Subcutaneous abdominal adipose tissue (tissue), 5 donors: Measurements from ENCODE around the gene PLCXD3.

Experiments
- H3K27ac ChIP-seq: one replicate; pipeline ENCODE4 v1.7.0; 2013; ENCODE audit warnings: low read depth, mild to moderate bottlenecking, inconsistent platforms, low read length, moderate library complexity
- H3K27me3 ChIP-seq, 5 donors: one replicate each; pipeline ENCODE4 v1.7.0; 2013; ENCODE audit warnings: low read length in 5 of 5, inconsistent platforms in 1 of 5; ENCODE audit not compliant: control insufficient read depth in 5 of 5, insufficient read depth in 4 of 5
- H3K36me3 ChIP-seq, 5 donors: one replicate each; pipeline ENCODE4 v1.7.0; 2013; ENCODE audit warnings: low read length in 5 of 5; ENCODE audit not compliant: control insufficient read depth in 5 of 5, insufficient read depth in 5 of 5
- H3K4me1 ChIP-seq, 5 donors: one replicate each; pipeline ENCODE4 v1.7.0; 2013; ENCODE audit warnings: low read length in 5 of 5, mild to moderate bottlenecking in 3 of 5, moderate library complexity in 1 of 5; ENCODE audit not compliant: control insufficient read depth in 5 of 5, insufficient read depth in 5 of 5
- H3K4me3 ChIP-seq, 5 donors: one replicate each; pipeline ENCODE4 v1.7.0; 2013; ENCODE audit warnings: low read length in 5 of 5, low read depth in 1 of 5
- H3K9ac ChIP-seq, 5 donors: one replicate each; pipeline ENCODE4 v1.7.0; 2013; ENCODE audit warnings: low read length in 5 of 5, mild to moderate bottlenecking in 4 of 5, moderate library complexity in 3 of 5
- H3K9me3 ChIP-seq, 5 donors: one replicate each; pipeline ENCODE4 v1.7.0; 2013; ENCODE audit warnings: low read length in 5 of 5; ENCODE audit not compliant: control insufficient read depth in 5 of 5
- donor health status: healthy.
- donor health status: healthy.
- donor health status: healthy.
- donor health status: healthy.
- donor health status: healthy.

The PLCXD3 gene

DNA sequence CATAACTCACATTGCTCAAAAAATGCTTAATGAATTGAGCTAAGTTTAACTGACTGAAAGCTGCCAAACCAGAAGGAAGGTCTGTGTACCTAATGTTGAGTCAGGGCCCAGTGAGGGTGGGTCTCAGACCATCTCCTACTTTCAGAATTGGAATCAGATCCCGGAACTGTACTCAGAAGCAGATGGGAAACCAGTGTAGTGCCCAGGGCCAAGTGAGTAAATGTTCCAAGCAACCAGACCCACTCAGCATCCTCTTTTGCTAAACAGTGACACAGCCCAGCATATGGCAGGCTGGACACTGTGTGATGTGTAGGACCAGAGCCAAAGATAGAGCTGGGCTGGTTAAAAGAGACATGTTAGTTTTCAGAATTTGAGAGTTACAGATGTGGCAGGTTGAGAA is 94.1 kb downstream of the PLCXD3 start:
- no peaks in the 10 kb centered on the region for H3K4me1 ChIP-seq
- no peaks in the 10 kb centered on the region for H3K9me3 ChIP-seq
- H3K9ac ChIP-seq, result no peak overlapping the region
- H3K36me3 ChIP-seq, result no peaks in the 10 kb centered on the region
- H3K27me3 ChIP-seq, result no peaks in the 10 kb centered on the region
- no peak overlapping the region for H3K4me3 ChIP-seq
- no peak overlapping the region for H3K27ac ChIP-seq

DNA sequence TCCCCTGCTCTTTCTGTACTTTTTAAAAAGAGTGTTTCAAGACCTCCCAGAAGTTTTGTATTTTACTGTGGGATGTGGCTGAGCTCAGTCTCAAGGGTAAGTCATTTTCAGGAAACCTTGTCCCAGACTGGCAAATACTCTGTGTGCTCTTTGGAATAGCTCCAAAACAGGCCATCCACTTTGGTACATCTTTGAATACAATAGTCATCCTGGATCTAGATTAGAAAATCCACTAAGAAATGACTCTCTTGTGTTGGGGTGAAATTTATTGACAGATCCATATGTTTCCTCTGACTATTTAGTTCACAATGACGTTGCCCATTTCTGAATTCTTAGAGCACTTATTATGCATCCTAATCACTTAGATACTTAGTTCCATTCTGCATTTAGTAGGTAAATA is 95.2 kb downstream of the PLCXD3 start:
- H3K9me3 ChIP-seq, result no peaks in the 10 kb centered on the region
- no peaks in the 10 kb centered on the region for H3K4me1 ChIP-seq
- no peaks in the 10 kb centered on the region for H3K36me3 ChIP-seq
- H3K27ac ChIP-seq, result no peak overlapping the region
- H3K9ac ChIP-seq, result no peak overlapping the region
- no peak overlapping the region for H3K4me3 ChIP-seq
- H3K27me3 ChIP-seq, result no peaks in the 10 kb centered on the region

- Histone ChIP-seq H3K9me3 (no peaks in the 10 kb centered on the region), H3K9ac (no peak overlapping the region), H3K36me3 (no peaks in the 10 kb centered on the region), H3K27ac (no peak overlapping the region), H3K4me3 (no peak overlapping the region), H3K27me3 (no peaks in the 10 kb centered on the region), H3K4me1 (no peaks in the 10 kb centered on the region)
Observed at GRCh38 chr5:41414598-41414997, 95.8 kb downstream of the PLCXD3 start.

DNA sequence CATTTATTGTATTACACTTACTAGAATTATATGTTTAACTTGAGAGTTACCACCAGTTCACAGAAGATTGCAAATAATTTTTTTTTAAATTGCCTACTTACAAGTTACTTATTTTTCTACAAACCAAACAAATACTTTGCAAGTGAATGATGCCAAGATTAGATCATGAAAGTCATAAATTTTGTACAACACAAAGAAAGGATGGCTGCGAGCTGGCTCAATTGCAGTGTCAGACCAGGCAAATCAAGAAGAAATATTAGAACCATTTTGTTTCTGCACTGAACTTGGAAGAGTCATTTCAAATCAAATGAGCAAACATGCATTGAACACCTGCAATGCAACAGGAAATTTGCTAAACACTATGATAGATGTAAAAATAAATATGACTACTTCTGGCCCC is 97.3 kb downstream of the PLCXD3 start:
- Histone ChIP-seq H3K36me3 (no peaks in the 10 kb centered on the region), H3K4me1 (no peaks in the 10 kb centered on the region), H3K9me3 (no peaks in the 10 kb centered on the region), H3K9ac (no peak overlapping the region), H3K27me3 (no peaks in the 10 kb centered on the region), H3K4me3 (no peak overlapping the region), H3K27ac (no peak overlapping the region)

GRCh38 chr5:41412496-41412895 is 97.9 kb downstream of the PLCXD3 start:
- no peak overlapping the region for H3K4me3 ChIP-seq
- no peak overlapping the region for H3K9ac ChIP-seq
- H3K4me1 ChIP-seq, result no peaks in the 10 kb centered on the region
- H3K9me3 ChIP-seq, result no peaks in the 10 kb centered on the region
- no peaks in the 10 kb centered on the region for H3K27me3 ChIP-seq
- H3K36me3 ChIP-seq, result no peaks in the 10 kb centered on the region
- no peak overlapping the region for H3K27ac ChIP-seq

DNA sequence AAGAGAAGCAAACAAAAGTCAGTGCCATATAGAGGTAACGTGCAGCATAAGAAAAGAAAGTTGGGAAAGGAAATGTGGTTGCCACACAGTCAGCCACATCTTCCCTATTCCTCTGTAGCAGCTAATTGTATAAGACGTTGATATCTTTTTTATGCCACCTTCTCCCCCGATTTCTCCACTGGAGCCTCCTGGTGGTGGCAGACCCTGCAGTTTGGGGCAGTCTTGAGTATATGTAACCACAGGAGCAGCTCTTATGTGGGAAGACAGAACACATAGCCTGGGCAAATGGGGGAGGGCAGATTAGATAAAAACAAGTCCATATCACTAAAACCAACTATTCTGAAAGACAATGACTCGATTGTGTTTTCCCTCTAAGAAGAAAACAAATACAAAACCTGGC is 99.7 kb downstream of the PLCXD3 start:
- Histone ChIP-seq H3K9me3 (no peaks in the 10 kb centered on the region), H3K27me3 (no peaks in the 10 kb centered on the region), H3K4me1 (no peaks in the 10 kb centered on the region), H3K27ac (no peak overlapping the region), H3K9ac (no peak overlapping the region), H3K4me3 (no peak overlapping the region), H3K36me3 (no peaks in the 10 kb centered on the region)

DNA sequence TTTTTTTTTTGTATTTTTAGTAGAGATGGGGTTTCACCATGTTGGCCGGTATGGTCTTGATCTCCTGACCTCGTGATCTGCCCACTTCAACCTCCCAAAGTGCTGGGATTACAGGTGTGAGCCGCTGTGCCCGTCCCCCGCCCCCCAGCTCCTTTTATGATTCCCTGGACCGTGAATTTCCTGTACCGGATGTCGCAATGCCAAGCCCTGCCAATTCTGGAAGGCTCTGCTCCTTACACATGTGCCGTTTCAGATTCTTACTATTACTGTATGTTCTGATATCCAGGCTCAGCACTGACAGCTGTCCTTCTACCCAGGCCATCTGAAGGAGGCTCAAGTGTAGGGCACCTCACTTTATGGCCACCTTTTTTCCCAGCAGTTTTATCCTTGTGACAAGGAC is 100.1 kb downstream of the PLCXD3 start:
- no peak overlapping the region for H3K27ac ChIP-seq
- no peaks in the 10 kb centered on the region for H3K27me3 ChIP-seq
- no peaks in the 10 kb centered on the region for H3K36me3 ChIP-seq
- no peaks in the 10 kb centered on the region for H3K4me1 ChIP-seq
- H3K9me3 ChIP-seq, result no peaks in the 10 kb centered on the region
- H3K4me3 ChIP-seq, result no peak overlapping the region
- H3K9ac ChIP-seq, result no peak overlapping the region

DNA sequence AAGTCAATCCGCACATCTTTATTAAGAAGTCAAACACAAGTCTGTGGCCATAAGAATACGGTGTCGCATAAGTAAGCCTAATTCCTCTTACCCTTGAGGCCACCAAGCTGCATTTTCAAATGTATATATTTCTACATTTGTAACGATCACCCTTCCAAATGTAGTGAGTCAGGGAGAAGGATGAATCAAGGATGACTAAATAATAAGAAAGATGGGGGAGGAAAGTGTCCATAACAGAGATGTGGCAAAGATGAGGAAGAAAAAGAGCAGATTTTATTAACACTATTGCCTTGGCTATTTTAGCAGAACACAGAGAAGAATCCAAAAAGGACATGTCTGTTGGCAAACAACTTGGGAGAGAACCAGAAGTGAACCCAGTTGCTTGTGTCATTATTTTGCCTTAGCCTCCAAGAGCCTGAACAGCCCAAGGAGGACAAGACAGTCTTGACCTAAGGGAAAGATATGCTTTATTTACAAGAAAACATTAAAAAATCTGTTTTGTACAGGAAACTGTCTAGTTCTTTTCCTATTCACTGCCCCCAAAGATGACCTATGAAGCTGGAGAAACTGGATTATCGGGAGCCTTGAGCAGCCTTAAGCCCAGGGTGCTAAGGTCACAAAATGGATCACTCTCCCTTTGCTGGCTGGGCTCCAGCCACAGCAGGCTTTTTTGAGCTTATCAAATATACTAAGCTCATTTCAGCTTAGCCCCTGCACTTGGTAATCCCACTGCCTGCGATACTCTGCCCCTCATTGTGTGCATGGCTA is 101.5 kb downstream of the PLCXD3 start:
- Histone ChIP-seq H3K9me3 (no peaks in the 10 kb centered on the region), H3K27ac (no peak overlapping the region), H3K4me3 (no peak overlapping the region), H3K36me3 (no peaks in the 10 kb centered on the region), H3K4me1 (no peaks in the 10 kb centered on the region), H3K27me3 (no peaks in the 10 kb centered on the region), H3K9ac (no peak overlapping the region)

DNA sequence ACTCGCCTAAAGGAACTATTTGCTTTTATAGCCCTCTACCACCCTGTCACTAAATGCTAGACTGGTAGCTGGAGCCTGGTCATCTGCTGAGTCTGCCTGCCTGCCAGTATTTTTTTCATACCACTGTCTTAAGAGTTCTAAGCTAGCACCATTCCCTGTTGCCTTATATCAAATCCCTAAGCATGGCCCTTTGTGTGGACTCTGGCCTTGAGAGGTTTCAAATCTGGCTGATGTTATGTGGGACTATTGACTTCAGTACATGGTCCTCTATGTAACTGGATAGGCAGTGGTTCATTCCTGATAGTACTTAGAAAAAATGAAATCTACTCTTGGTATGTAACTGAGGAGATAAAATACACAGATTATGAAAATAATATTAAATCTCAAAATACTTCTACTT is 103.5 kb downstream of the PLCXD3 start:
- Histone ChIP-seq H3K4me3 (no peak overlapping the region), H3K36me3 (no peaks in the 10 kb centered on the region), H3K9ac (no peak overlapping the region), H3K9me3 (no peaks in the 10 kb centered on the region), H3K4me1 (no peaks in the 10 kb centered on the region), H3K27me3 (no peaks in the 10 kb centered on the region), H3K27ac (no peak overlapping the region)

GRCh38 chr5:41406424-41406823 is 104.0 kb downstream of the PLCXD3 start:
- Histone ChIP-seq H3K4me3 (no peak overlapping the region), H3K36me3 (no peaks in the 10 kb centered on the region), H3K9ac (no peak overlapping the region), H3K27me3 (no peaks in the 10 kb centered on the region), H3K27ac (no peak overlapping the region), H3K9me3 (no peaks in the 10 kb centered on the region), H3K4me1 (no peaks in the 10 kb centered on the region)
